Endothelial cell of umbilical vein (primary cell): ENCODE data around the gene CALN1. TPM values are rescaled to one million over a fixed set of nuclear protein-coding genes. Genes with fewer than 3 reads are reported as not detected.

ENCODE experiments used
- BruUV-seq: library from RNA; stranded (reverse); fragments of 400-500 nt; replicated peaks from 2 replicates; lab custom pipeline; 2021; lab: Mats Ljungman, UMichigan
- CTCF ChIA-PET: fragments of 300-600, 350-600 bp; sonication (Branson Sonifier 250); formaldehyde crosslinking; loops from one replicate; lab custom pipeline; 2021; ENCODE audit warnings: antibody characterized with exemption, inconsistent platforms; lab: Charles Lee
- POLR2A ChIA-PET: fragments of 300-600, 350-600 bp; sonication (Branson Sonifier 250); formaldehyde crosslinking; loops from one replicate; lab custom pipeline; 2021; ENCODE audit warnings: antibody characterized with exemption, inconsistent platforms; lab: Charles Lee
- DNase-seq: peaks from one replicate; pipeline ENCODE4 v3.0.0-alpha.2; 2011; ENCODE audit warnings: low read depth, low spot score
- FAIRE-seq: peaks from 2 replicates; lab custom pipeline; 2011; peaks lifted over from hg19 to GRCh38; lab: Jason Lieb, UNC
- H2AFZ ChIP-seq: 2 replicates; pipeline ENCODE4 v1.6.0; 2012; ENCODE audit warnings: low read depth, low read length, control low read depth, inconsistent platforms
- H3K27ac ChIP-seq: 2 replicates; pipeline ENCODE4 v1.5.1; 2011; ENCODE audit warnings: low read depth, mild to moderate bottlenecking, control low read depth, low read length, moderate library complexity; ENCODE audit not compliant: insufficient read depth
- H3K27me3 ChIP-seq, 2 experiments: 2 replicates each; pipeline versions ENCODE4 v1.6.0 to v1.6.1; 2011; ENCODE audit warnings: low read length in 2 of 2, mixed read lengths in 1 of 2; ENCODE audit not compliant: control insufficient read depth in 2 of 2, insufficient read depth in 2 of 2
- H3K36me3 ChIP-seq, 2 experiments: 2 replicates in 1 of 2; 3 replicates in 1 of 2; pipeline ENCODE4 v1.5.1; 2011; ENCODE audit warnings: low read length in 2 of 2, mild to moderate bottlenecking in 1 of 2, moderate library complexity in 1 of 2; ENCODE audit not compliant: control insufficient read depth in 2 of 2, insufficient read depth in 2 of 2; ENCODE audit errors: extremely low read depth in 1 of 2
- H3K4me1 ChIP-seq: 3 replicates; pipeline ENCODE4 v1.5.1; 2011; ENCODE audit warnings: mild to moderate bottlenecking, low read length; ENCODE audit not compliant: control insufficient read depth, insufficient read depth; ENCODE audit errors: extremely low read depth
- H3K4me2 ChIP-seq: 2 replicates; pipeline ENCODE4 v1.6.1; 2011; ENCODE audit warnings: low read length, control low read depth, mixed read lengths; ENCODE audit not compliant: insufficient read depth
- H3K4me3 ChIP-seq, 3 experiments: fragments of 200-600 bp in 1 of 3; sonication (generic), shearing (Covaris generic) in 1 of 3; replicated peaks in 1 of 3; 2 replicates each; pipeline ENCODE4 v1.5.1; 2011 to 2016; ENCODE audit warnings: control low read depth in 3 of 3, low read length in 3 of 3, mild to moderate bottlenecking in 2 of 3, inconsistent platforms in 1 of 3, low read depth in 1 of 3, moderate library complexity in 1 of 3; ENCODE audit not compliant: insufficient read depth in 1 of 3
- H3K79me2 ChIP-seq: 2 replicates; pipeline ENCODE4 v1.6.0; 2012; ENCODE audit warnings: low read length, inconsistent platforms; ENCODE audit not compliant: control insufficient read depth, insufficient read depth
- H3K9ac ChIP-seq: replicated peaks from 2 replicates; pipeline ENCODE3; 2011; ENCODE audit warnings: low read length, control low read depth; ENCODE audit not compliant: insufficient read depth; ENCODE audit errors: extremely low read depth
- H3K9me1 ChIP-seq: replicated peaks from 3 replicates; pipeline ENCODE4 v1.6.0; 2011; ENCODE audit warnings: mild to moderate bottlenecking, low read length; ENCODE audit not compliant: control insufficient read depth, insufficient read depth; ENCODE audit errors: extremely low read depth
- H3K9me3 ChIP-seq: replicated peaks from 2 replicates; pipeline ENCODE4 v1.5.1; 2012; ENCODE audit warnings: low read length, inconsistent platforms; ENCODE audit not compliant: control insufficient read depth, insufficient read depth
- H4K20me1 ChIP-seq: replicated peaks from 2 replicates; pipeline ENCODE3; 2011; ENCODE audit warnings: mild to moderate bottlenecking, low read length; ENCODE audit not compliant: control insufficient read depth, insufficient read depth; ENCODE audit errors: extremely low read depth
- EZH2 ChIP-seq: IDR thresholded peaks from 2 replicates; pipeline ENCODE4 v1.6.1; 2012; ENCODE audit warnings: borderline replicate concordance, low read depth, mild to moderate bottlenecking, moderate library complexity, low read length, inconsistent platforms; ENCODE audit not compliant: severe bottlenecking
- FOS ChIP-seq: IDR thresholded peaks from 2 replicates; pipeline ENCODE4 v1.6.1; 2011; ENCODE audit warnings: mild to moderate bottlenecking, low read length, moderate library complexity, borderline replicate concordance; ENCODE audit not compliant: insufficient read depth
- GATA2 ChIP-seq: IDR thresholded peaks from 2 replicates; pipeline ENCODE4 v1.7.0; 2011; ENCODE audit warnings: low read depth, mild to moderate bottlenecking, moderate library complexity, mixed read lengths, low read length; ENCODE audit not compliant: insufficient read length, insufficient read depth
- JUN ChIP-seq: IDR thresholded peaks from 2 replicates; pipeline ENCODE4 v1.6.1; 2011; ENCODE audit warnings: borderline replicate concordance, low read depth; ENCODE audit not compliant: insufficient read length, insufficient read depth
- MYC ChIP-seq: IDR thresholded peaks from one replicate; pipeline ENCODE4 v1.6.1; 2011; ENCODE audit warnings: mild to moderate bottlenecking, low read depth, low read length
- POLR2A ChIP-seq: IDR thresholded peaks from 2 replicates; pipeline ENCODE4 v1.6.1; 2012; ENCODE audit warnings: low read depth, mild to moderate bottlenecking, control low read depth, low read length
- POLR2AphosphoS5 ChIP-seq: IDR thresholded peaks from 2 replicates; pipeline ENCODE4 v1.6.1; 2012; ENCODE audit warnings: low read depth, mild to moderate bottlenecking, control low read depth, low read length, moderate library complexity; ENCODE audit not compliant: insufficient read depth
- dilution Hi-C: fragments of 300-500 bp; cut with MboI; formaldehyde crosslinking; loops from one replicate; pipeline ENCODE4 v1.15.0; 2019; ENCODE audit warnings: low sequenced_read_pairs; ENCODE audit not compliant: extremely low pct_ligation_motif_present
- intact Hi-C: fragments of 100-400 bp; cut with micrococcal nuclease; formaldehyde crosslinking; loops from one replicate; pipeline ENCODE4 v1.10.0; 2022
- polyA plus RNA-seq, 4 experiments: library from polyadenylated mRNA; depleted of rRNA in 3 of 4; stranded (reverse) in 3 of 4; unstranded in 1 of 4; fragments of >200 nt; gene quantifications; 2 replicates each; pipeline versions ENCODE4 v1.2.1 to v1.2.3, GENCODE V29; 2011 to 2012; ENCODE audit warnings: missing spikeins in 1 of 4
- total RNA-seq: library from RNA; stranded (reverse); gene quantifications from 2 replicates; pipeline ENCODE4 v1.2.3, GENCODE V29; 2021
- TF ChIP-seq, protein P1 (sequence below): IDR thresholded peaks from 2 replicates; pipeline ENCODE4 v1.6.1; 2011; ENCODE audit not compliant: insufficient read depth, insufficient read length
- TF ChIP-seq, protein P2 (sequence below), 2 donors: IDR thresholded peaks; 1 replicate in 1 of 2; 2 replicates in 1 of 2; pipeline ENCODE4 v1.5.1; 2011; ENCODE audit warnings: low read length in 2 of 2, mild to moderate bottlenecking in 2 of 2, moderate library complexity in 2 of 2, control low read depth in 1 of 2, inconsistent platforms in 1 of 2, low read depth in 1 of 2; ENCODE audit not compliant: insufficient read depth in 1 of 2; ENCODE audit errors: extremely low read depth in 1 of 2

Gene CALN1
- total and polyA plus RNA-seq, 2 donors (not counting 3 experiments of a cell fraction or from before 2014, with no cell fraction given), result not detected

DNA sequence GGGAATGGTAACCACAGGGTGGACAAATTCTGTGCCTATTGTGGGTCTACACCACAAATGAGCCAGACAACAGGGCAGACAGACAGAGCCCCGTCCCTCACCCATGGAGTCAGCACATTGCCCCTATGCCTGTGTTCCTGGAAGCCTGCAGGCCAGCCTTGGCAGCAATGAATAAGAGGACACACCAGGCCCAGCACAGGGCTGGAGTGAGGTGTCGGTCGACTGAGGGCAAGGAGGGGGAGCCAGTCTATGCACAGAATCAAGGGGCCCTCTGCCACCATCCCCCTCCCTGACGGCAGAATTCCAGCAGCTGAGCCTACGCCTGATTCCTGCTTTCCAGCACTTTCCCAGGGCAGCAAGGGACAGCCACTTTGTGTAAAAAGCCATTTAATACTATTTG lies 98.2 kb downstream of the CALN1 start:
- Histone ChIP-seq H2AFZ (no peak overlapping the region), H3K4me3 (no peak overlapping the region), H3K27ac (no peak overlapping the region), H3K9me3 (peaks cover 2% of the 10 kb centered on the region), H3K4me2 (no peak overlapping the region), H3K9me1 (no peaks in the 10 kb centered on the region), H3K36me3 (no peaks in the 10 kb centered on the region), H3K79me2 (no peaks in the 10 kb centered on the region), H3K4me1 (no peaks in the 10 kb centered on the region), H4K20me1 (no peaks in the 10 kb centered on the region), H3K9ac (no peak overlapping the region), H3K27me3 (no peaks in the 10 kb centered on the region)
- DNase-seq (no peak), FAIRE-seq (no peak)
- no TSS peak for BruUV-seq
- dilution Hi-C loops (no loop called here), intact Hi-C loops (no loop called here)
- TF ChIP-seq POLR2AphosphoS5, result no peak
- TF ChIP-seq EZH2, result no peak
- TF ChIP-seq POLR2A, result no peak
- no peak for TF ChIP-seq GATA2
- no peak for TF ChIP-seq FOS
- TF ChIP-seq MYC, result no peak
- TF ChIP-seq, protein P1, sequence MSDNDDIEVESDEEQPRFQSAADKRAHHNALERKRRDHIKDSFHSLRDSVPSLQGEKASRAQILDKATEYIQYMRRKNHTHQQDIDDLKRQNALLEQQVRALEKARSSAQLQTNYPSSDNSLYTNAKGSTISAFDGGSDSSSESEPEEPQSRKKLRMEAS, result no peak
- no peak for TF ChIP-seq JUN
- ChIA-PET POLR2A (no interaction called here), CTCF (no interaction called here)

DNA sequence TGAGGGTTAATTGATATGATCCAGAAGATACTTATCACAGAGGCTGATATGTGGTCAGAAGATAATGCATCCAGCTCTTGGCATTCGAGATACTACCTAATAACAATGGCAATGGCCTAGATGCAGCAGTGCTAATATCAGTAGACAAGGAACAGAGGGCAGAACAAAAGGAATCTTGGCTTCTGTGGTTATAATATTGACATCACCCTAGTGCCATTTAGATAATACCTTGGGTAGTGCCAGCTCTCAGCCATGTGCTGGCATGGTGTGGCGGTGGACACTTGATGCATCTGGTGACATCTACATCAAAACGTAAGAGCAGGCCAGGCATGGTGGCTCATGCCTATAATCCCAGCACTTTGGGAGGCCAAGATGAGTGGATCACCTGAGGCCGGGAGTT lies 101.8 kb downstream of the CALN1 start:
- POLR2A ChIA-PET, result no interaction called here
- TF ChIP-seq EZH2, result no peak
- TF ChIP-seq, protein P1, result no peak
- no peak for TF ChIP-seq MYC
- TF ChIP-seq JUN, result no peak
- TF ChIP-seq, protein P2, sequence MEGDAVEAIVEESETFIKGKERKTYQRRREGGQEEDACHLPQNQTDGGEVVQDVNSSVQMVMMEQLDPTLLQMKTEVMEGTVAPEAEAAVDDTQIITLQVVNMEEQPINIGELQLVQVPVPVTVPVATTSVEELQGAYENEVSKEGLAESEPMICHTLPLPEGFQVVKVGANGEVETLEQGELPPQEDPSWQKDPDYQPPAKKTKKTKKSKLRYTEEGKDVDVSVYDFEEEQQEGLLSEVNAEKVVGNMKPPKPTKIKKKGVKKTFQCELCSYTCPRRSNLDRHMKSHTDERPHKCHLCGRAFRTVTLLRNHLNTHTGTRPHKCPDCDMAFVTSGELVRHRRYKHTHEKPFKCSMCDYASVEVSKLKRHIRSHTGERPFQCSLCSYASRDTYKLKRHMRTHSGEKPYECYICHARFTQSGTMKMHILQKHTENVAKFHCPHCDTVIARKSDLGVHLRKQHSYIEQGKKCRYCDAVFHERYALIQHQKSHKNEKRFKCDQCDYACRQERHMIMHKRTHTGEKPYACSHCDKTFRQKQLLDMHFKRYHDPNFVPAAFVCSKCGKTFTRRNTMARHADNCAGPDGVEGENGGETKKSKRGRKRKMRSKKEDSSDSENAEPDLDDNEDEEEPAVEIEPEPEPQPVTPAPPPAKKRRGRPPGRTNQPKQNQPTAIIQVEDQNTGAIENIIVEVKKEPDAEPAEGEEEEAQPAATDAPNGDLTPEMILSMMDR (IDR thresholded peaks at IDR 0.05; ENCODE audit: extremely low read depth in 1 of 2, insufficient read depth in 1 of 2, low read depth in 1 of 2, low read length in 2 of 2), result no peak
- TF ChIP-seq POLR2AphosphoS5, result no peak
- TF ChIP-seq POLR2A, result no peak
- TF ChIP-seq GATA2, result no peak
- TF ChIP-seq FOS, result no peak
- Histone ChIP-seq H4K20me1 (no peaks in the 10 kb centered on the region), H3K9me3 (peaks cover 2% of the 10 kb centered on the region), H3K9ac (no peak overlapping the region), H3K36me3 (no peaks in the 10 kb centered on the region), H3K27ac (no peak overlapping the region), H2AFZ (no peak overlapping the region), H3K27me3 (no peaks in the 10 kb centered on the region), H3K4me2 (no peak overlapping the region), H3K9me1 (no peaks in the 10 kb centered on the region), H3K4me3 (no peak overlapping the region), H3K79me2 (no peaks in the 10 kb centered on the region), H3K4me1 (no peaks in the 10 kb centered on the region)
- dilution Hi-C loops, result no loop called here
- CTCF ChIA-PET, result no interaction called here
- intact Hi-C loops, result no loop called here
- BruUV-seq, result no TSS peak
- DNase-seq (no peak), FAIRE-seq (no peak)
